HG02610 (cell line): Measurements from ENCODE around the gene LXN.

Experiments used
- ATAC-seq: cut with Tn5 transposase; IDR thresholded peaks from one replicate; pipeline ENCODE4 v1.9.1; 2021; ENCODE audit warnings: mild to moderate bottlenecking, moderate library complexity; ENCODE audit not compliant: unreplicated experiment

Gene LXN

DNA sequence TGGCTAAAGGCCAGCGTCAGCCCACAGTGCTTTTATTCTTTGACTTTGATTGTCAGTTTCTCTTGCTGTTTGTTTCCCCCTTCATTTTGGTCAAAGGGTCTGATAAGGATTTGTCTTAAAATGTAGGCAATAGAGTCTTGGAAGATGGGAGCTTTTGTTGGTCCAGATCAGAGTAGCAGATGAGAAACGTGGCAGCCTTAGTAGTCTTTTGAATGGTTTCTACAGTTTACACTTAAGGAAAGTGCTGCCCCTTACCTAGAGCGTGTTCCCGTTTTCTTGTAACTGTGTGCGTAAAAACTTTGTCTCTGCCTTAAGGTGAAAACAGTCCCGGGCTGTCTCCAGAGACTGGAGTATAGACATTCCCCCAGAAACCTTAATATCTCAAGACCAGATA lies 630 bp downstream of the LXN start:
- peak; percentile 0 for ATAC-seq

DNA sequence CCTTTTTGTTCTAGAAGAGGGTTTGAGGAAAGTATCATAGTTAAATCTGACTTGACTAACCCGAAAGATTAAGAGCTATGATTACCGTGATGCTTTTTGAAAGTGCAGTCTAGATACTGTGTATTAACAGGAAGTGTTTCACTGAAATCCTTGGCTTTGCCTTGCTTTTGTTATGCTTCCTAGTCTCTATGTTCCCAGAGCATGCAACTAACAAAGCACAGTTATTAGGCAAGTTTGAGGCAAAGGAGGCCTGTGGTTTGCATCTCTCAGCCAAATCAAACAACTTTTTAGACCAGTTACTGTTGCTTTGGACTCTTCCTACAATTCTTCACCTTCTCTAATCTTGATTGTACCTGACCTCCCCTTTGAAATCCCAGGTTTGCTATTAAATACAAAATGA lies 3.9 kb downstream of the LXN start:
- no peak for ATAC-seq

DNA sequence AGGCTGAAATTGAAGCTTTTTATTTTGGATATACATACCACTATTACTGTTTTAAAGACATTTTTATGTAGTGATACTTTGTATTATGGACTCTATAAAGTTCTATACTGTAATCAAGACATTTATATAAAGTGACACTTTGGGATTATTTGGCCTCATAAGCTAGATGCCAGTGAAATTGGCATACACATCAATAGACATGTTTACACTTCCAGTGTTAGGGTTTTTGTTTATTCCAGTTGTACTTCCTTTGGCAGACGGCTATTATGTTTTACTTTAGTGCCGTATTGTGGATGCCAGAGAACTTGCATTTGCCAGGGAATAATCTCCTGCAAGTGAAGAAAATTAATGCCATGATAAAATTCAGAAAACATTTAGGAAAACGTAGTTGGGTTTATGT lies 6.0 kb downstream of the LXN start:
- no peak for ATAC-seq

DNA sequence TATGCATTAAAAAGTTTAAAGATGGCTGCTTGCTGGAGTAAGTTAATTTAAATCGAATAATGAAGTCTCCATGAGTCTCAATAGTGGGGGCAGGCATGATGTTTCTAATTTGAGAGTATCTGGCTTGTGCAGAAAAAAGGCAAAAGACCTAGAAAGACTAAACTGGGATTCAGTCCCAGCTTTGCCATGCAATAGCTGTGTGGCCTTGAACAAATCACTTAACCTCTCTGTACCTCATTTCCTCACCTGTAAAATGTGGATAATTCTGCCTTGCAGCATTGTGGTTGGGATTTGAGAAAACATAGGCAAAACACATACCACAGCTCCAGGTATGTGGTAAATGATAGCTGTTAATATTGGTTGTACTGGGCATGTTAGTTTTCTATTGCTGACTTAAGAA lies 8.6 kb downstream of the LXN start:
- no peak for ATAC-seq

DNA sequence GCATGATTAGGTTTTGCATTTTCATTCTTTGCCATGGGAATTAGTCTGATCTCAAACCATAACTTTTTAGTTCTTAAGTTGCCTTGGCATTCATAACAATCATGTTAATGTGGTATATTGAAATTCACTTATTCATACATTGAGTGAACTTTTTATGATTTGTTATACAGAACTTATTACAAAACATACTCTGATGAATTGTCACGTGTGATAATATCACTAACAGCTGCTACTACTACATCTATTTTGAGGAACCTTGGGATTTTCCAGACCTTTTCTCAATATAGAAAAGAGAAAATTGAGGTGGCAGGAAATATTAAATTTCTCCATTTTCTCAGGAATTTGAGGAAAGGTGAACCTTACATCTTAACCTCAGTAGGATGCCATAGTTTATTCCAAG lies 9.2 kb downstream of the LXN start:
- ATAC-seq, result no peak

DNA sequence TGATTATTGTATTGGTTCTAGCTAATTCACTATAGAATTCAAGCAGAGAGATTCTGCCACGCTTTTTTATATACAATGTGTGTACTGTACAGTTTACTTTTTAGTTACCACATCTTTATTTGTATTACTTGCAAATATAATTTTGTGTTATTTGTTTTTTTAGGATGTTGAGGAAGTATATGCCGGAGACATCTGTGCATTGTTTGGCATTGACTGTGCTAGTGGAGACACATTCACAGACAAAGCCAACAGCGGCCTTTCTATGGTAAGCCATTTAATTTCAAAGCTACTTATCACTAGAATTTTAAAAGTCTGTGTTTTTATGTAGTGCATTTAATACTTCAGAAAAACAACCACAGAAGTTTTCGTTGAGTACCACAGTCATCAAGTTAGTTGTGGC lies 11.7 kb downstream of the LXN start:
- ATAC-seq, result no peak

DNA sequence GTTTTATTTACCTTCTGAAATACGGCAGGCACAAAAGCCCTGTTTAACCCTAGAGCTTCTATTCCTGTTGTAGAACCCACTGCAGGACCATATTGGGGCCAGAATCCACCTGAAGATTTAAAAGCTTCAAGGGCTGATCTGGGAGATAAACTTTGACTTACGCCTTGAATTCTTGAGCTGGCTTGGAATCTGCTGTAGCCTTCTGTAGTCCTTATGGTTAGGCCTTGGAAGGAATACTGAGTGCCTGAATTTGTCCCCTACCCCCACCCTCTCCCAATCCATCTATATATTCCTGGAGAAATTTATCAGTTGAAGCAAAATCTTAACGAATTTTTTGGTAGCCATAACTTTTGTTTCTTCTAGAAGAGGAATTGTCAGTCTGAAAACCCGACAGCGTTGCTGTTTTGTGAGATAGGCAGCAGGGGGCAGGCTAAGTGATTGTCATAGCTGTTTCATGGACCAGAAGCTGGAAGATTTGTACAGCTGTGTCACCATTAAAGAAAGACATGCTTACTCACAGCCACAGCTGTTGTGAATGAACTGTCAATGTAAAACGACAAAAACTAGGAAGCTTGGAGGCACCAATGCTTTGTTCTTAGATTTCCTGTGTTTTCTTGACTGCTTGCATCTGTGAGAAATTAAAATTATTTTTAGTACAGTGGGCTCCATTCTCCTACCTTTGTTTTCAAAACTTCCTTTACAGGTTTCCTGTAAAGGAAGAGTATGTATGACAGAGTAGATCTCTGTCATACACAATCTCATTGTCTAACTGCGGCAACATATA lies 12.8 kb downstream of the LXN start:
- ATAC-seq, result peak; percentile 88

DNA sequence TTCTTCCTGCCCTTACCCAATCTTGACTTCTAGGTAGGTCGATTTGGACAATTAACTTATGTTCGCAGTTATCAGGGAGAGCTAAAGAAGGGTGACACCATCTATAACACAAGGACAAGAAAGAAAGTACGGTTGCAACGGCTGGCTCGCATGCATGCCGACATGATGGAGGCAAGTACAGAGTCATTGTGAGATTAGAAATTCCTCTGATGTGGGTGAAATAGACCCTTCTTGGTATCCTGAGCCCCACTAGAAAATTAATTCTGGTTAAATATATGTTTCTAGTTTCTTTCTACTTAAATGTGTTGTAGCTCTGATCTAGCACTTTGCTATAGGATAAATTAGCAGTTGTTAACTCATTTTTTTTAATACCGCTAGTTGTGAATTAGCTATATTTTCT lies 13.6 kb downstream of the LXN start:
- no peak for ATAC-seq

DNA sequence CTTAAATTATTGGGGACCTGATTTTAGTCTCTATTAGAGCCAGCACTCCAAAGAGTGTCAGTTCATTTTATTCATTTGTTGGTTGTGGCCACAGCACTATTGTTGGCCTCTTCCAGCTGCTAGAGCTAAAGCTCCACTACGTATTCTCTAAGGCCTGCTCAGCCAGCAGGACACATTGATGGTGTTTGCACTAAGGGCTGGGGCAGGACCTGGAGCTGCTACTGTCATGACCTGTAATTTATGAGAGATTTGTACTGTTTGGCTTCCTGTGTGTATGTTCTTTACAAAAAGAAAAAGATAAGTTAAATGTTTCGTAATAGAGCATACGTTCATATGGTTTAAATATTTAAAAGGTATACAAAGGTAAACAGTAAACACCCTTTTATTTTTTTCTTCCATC lies 20.0 kb downstream of the LXN start:
- ATAC-seq, result no peak

DNA sequence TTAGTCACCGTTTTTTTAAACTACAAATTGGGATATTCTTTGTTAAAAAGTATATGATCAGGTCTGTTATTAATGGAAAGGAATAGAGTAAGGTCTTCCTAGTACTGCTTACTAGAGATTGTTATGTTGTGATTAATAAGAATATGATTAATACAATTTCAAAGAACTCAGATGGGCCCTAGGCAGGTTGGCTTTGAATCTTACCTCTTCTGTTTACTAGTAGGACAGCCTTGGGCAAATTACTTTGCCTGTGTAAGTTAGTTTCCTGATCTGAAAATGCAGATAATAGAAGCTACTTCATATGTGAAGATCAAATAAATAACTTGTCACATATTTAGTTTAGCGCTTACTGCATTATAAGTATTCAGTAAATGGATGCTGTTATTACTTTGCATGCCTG lies 21.3 kb downstream of the LXN start:
- no peak for ATAC-seq

DNA sequence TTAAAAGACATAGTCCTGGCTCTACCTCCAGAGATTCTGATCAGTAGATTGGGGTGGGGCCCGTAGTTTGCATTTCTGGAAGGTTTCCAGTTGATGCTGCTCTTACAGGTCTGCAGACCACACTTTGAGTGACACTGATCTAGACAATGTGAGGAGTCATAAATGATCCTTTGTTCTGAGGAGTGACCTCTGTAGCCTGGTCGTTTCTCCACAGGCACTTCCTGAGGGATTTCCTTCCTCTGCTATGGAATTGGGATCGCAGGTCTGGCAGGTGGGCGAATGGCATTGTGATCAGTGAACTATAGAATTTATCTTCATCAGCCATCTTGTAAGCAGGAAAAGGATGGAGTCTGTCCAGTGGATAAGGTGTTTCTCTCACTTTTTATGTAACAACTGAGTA lies 22.7 kb downstream of the LXN start:
- no peak for ATAC-seq

DNA sequence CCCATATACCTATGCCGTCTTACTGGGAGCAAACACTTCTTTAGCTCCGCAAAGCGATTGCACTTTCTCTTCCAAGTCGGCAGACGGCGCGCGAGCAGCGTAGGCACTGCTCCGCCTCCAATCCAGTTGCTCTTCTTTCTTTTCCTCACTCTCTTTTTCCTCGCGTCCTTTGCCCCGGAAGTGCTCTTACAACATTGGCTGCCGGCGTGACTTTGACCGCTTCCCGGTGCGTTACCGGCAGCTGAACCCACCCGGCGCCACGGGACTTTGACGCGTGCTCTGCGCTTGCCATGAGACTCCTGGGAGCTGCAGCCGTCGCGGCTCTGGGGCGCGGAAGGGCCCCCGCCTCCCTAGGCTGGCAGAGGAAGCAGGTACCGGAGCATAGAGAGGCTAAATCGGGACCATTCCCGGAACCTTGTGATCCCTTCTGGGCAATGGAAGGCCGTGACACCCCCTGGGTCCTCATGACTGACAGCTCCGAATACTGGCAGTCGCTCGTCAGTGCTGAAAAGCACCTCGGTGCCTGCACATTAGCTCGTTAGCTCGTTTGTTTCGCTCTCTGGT lies 28.0 kb downstream of the LXN start, which contains the start of gene GFM1:
TSS of gene GFM1 (plus strand) at position 183 of the 564 bp plus-strand sequence. CDS start at position 291, 108 bp downstream.
- ATAC-seq, result peak; percentile 99

DNA sequence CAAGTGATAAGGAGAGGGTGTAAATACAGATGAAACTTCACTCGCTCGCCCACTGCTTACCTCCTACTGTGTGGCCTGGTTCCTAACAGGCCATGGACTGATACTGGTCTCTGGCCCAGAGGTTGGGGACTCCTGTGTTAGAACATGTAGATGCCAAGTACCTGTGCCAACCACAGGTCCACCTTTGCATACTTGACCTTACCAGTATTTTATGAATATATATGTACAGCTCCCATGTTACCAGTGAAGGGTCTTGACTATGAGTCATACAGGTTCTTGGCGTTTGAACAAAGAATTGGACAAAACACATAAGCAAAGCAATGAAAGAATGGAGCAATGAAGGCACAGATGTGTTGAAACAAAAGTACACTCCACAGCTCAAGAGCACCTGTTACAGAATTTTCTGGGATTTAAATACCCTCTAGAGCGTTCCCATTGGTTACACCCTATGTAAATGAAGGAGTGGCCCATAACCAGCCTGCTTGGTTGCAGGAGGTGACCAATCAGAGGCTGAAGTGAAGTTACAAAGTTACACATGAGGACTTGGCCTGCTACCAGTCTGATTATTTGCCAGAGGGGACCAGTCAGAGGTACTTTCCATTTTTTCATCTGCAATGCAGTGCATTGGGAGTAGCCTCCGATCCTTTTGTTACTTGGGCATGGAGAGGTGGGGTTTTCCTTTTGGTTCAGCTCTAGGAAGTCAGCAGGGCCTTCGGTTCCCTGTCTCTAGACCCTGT lies 29.8 kb downstream of the LXN start:
- ATAC-seq, result no peak

DNA sequence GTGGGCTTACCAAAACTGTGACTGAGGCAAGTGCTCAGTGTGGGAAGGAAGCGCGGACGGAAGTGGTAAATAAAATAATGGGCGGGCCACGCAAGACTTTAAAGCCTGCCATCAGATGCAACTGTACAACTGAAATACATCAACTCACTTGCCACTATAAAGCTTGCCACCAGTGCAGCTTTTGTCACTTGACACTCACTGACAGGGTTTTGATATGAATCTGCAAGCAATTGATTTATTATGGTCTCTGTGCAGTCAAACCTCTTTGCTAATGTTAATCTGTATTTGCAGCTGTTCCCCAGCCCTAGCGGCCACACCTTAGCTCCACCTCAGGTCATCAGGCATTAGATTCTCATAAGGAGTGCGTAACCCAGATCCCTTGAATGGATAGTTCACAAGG lies 30.4 kb downstream of the LXN start:
- no peak for ATAC-seq

DNA sequence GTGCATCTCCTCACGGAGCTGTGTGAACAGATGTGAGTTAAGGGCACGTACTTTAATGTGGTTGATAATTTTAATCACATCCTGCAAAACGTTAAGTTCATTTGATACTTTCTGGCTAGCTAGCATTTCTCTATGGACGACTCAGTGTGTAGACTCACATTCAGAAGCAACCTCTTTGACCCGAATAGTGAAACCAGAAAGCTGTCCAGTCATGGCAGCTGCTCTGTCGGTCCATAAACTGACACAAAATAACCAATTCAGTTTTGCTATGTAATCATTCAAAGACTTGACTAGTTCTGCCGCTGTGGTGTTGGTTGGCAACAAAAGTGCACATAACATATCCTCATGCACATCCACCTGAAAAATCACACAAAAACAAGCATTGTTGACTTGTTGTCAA lies 31.8 kb downstream of the LXN start:
- ATAC-seq, result no peak

DNA sequence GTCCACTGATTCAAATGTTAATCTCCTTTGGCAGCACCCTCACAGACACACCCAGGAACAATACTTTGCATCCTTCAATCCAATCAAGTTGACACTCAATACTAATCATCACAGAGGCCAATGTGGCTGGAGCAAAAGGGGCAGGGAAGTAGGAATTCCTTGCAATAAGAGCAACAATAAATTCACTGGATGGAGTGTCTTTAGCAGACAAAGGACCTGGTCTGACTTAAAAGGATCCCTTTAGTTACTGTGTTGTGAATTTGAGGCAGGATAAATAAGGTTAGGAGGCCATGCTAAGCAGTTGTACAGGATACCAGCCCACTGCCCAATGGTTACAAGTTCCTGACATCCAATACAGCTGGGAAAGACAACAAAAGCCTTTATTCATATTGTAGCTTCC lies 40.5 kb downstream of the LXN start:
- no peak for ATAC-seq

DNA sequence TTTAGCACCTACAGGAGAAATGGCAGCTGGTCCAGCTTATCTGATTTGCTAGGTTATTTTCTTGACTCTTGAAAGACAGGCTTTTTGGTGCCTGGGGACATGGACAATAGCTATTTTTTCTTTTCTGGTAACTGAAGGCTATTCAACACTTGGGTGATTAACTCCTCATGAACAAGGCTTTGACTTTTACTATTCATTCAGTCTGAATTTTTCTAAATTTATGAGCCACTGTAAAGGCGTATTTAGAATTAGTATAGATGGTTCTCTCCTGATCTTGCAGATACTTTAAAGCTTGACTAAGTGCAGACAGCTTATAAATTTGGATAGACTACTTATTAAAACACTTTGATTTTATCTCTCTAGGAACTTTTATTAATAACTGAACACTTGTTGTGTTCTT lies 46.6 kb downstream of the LXN start:
- ATAC-seq, result no peak

DNA sequence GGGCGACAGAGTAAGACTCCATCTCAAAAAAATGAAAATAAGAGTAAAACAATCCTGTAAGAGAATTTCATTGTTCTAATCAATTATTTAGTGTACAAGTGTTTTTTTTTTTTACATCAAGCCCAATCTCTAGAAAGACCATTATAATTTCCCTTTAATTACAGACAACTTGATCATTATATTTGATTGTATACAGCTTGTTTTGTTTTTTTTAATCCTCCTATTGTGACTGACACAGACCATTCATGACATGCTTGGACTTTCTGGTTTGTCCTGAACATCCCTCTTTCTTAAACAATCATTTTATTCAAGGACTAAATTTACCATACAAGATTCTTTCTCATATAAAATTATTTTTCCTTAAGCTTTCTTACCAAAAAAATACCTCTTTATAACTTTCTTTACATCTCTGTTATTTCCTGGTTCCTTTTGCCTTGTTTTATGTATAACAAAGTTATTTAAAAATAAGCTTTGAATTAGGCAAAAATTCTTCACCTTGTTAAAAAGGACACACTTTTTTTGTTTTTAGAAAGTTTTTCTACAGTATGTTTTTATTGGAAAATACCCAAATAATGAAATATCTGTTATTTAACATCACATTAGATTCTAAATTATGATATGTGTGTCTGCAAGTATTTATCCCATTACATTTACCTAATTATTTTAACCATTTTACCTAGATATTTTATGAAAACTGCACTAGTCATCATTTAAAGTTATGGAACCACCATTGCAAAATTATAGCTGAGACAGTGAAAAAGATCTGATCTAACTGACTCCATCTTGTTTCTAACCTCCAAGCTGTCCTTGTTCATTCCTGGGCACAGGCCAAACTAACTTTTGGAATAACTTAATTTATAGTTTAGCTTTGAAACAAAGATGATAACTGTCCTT lies 54.2 kb downstream of the LXN start:
- no peak for ATAC-seq
